Measurements from ENCODE around the gene RHBDF2. TPM values are rescaled to one million over a fixed set of nuclear protein-coding genes. Genes with fewer than 3 reads are reported as not detected.

Gene RHBDF2
- total RNA-seq, 6 experiments from 2014 or later, result 7.1 to 18.6 (median 11.0) TPM

DNA sequence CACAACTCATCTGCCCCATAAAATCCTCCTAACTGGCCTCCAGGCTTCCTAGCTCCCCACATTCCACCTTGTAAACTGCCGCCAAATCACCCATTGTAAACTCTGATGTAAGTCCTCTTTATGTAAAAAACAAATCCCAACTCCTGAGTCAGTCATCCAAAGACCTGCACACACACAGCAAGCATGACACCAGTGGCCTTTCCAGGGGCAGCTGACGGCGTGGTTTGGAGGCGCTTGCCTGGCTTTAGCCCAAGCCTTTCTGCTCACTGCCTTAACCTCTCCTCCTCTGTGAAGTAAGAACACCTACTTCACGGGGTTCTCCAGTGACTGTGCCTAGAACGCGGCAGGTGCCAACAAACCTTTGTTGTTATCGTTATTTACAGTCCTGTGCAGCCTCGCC is 62.3 kb downstream of the RHBDF2 start:
- no peaks in the 10 kb centered on the region for H3K9me3 ChIP-seq
- no peaks in the 10 kb centered on the region for H3K36me3 ChIP-seq
- 88% methylated on average over 8 of the region's 9 CpGs for WGBS (ENCODE audit: insufficient coverage, low coverage, low lambda C conversion rate, missing lambda C conversion rate)
- DNase-seq (no peak), ATAC-seq (no peak)
- H3K4me3 ChIP-seq, result no peak overlapping the region
- H3K4me1 ChIP-seq, result peaks cover 0 to 9% (median 0%) of the 10 kb centered on the region in 4 donors
- intact Hi-C loops (cut with DNase I), result no loop called here
- no peak for TF ChIP-seq POLR2A (IDR thresholded peaks at IDR 0.05)
- TF ChIP-seq, protein P1, sequence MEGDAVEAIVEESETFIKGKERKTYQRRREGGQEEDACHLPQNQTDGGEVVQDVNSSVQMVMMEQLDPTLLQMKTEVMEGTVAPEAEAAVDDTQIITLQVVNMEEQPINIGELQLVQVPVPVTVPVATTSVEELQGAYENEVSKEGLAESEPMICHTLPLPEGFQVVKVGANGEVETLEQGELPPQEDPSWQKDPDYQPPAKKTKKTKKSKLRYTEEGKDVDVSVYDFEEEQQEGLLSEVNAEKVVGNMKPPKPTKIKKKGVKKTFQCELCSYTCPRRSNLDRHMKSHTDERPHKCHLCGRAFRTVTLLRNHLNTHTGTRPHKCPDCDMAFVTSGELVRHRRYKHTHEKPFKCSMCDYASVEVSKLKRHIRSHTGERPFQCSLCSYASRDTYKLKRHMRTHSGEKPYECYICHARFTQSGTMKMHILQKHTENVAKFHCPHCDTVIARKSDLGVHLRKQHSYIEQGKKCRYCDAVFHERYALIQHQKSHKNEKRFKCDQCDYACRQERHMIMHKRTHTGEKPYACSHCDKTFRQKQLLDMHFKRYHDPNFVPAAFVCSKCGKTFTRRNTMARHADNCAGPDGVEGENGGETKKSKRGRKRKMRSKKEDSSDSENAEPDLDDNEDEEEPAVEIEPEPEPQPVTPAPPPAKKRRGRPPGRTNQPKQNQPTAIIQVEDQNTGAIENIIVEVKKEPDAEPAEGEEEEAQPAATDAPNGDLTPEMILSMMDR (IDR thresholded peaks at IDR 0.05), result no peak
- no peaks in the 10 kb centered on the region for H3K27me3 ChIP-seq
- H3K27ac ChIP-seq, result no peak overlapping the region

DNA sequence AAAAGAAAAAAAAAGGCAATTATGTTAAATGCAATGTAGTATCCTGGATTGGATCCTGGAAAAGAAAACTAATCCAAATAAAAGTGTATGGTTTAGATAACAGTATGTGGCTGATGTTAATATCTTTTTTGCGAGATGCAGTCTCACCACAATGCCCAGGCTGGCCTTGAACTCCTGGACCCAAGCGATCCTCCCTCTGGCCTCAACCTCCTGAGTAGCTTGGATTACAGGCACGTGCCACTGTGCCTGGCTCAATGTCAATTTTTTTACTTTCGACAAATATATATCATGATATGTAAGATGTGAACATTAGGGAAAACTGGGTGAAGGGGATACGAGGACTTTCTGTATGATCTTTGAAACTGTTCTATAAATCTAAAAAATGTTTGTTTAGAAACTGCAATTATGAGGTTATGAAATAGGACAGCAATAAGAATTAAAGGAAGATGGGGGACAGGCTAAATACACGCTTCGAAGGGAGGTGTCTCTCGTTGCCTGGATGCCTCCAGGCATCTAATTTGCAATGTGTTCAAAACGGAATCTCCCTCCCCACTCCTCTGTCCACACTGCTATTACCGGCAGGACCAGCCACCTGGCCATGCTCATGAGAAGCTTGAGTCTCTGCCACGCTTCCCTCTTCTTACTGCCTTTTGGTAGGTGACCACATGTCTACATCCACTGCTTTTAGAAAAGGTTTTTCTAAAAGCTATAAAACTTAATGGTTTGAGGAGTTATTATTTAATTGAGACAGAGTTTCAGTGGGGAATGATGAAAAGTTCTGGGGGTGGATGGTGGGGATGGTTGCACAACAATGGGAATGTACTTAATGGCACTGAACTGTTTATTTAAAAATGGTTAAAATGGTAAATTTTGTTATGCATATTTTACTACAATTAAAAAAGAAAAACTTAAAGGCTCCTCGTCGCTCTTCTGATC is 63.5 kb downstream of the RHBDF2 start:
- peaks cover 0 to 9% (median 0%) of the 10 kb centered on the region in 4 donors for H3K4me1 ChIP-seq
- DNase-seq (no peak), ATAC-seq (no peak)
- H3K27ac ChIP-seq, result no peak overlapping the region
- WGBS (ENCODE audit: insufficient coverage, low coverage, low lambda C conversion rate, missing lambda C conversion rate), result 81% methylated on average over 13 of the region's 13 CpGs
- no peak for TF ChIP-seq POLR2A (IDR thresholded peaks at IDR 0.05)
- TF ChIP-seq, protein P1 (IDR thresholded peaks at IDR 0.05), result no peak
- no peaks in the 10 kb centered on the region for H3K27me3 ChIP-seq
- H3K36me3 ChIP-seq, result no peaks in the 10 kb centered on the region
- intact Hi-C loops (cut with DNase I), result no loop called here
- H3K4me3 ChIP-seq, result no peak overlapping the region
- H3K9me3 ChIP-seq, result no peaks in the 10 kb centered on the region

DNA sequence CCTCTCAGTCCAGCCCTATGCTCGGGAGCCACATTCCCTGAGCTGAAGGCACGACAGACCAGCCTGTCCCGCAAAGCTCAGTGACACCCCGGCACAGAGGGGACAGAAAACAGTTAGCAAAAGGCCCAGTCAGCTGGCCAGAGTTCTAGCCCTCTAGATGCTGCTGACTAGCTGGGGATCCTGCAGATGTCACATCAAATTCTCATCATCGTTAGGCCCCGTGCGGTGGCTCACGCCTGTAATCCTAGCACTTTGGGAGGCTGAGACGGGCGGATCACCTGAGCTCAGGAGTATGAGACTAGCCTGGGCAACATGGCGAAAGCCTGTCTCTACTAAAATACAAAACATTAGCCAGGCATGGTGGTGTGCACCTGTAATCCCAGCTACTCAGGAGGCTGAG is 65.5 kb downstream of the RHBDF2 start:
- Histone ChIP-seq H3K9me3 (no peaks in the 10 kb centered on the region), H3K36me3 (no peaks in the 10 kb centered on the region), H3K4me1 (peaks cover 0 to 9% (median 0%) of the 10 kb centered on the region in 4 donors), H3K27me3 (no peaks in the 10 kb centered on the region), H3K4me3 (no peak overlapping the region), H3K27ac (no peak overlapping the region)
- DNase-seq (no peak), ATAC-seq (no peak)
- intact Hi-C loops (cut with DNase I), result no loop called here
- no peak for TF ChIP-seq POLR2A (IDR thresholded peaks at IDR 0.05)
- TF ChIP-seq, protein P1 (IDR thresholded peaks at IDR 0.05), result no peak
- WGBS (ENCODE audit: insufficient coverage, low coverage, low lambda C conversion rate, missing lambda C conversion rate), result 98% methylated on average over 7 of the region's 11 CpGs

DNA sequence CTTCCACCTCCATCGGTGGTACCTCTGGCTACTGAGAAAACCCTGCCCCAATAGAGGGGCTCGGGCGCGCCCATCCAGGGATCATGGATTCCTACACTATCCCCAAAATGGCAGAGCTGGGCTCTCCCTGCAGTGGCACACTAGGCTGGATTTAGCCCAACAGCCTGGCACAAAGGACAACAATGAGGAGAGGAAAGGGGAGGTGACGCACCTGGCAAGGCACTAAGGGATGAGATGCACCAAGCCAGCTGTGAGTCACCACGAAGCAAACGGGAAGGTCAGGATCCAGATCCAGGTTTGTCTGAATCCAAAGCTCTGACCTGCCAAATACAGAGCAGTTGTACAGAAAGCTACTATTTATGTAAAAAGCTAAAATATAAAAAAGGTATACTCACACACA is 66.4 kb downstream of the RHBDF2 start:
- TF ChIP-seq, protein P1 (IDR thresholded peaks at IDR 0.05), result no peak
- TF ChIP-seq POLR2A (IDR thresholded peaks at IDR 0.05), result no peak

More for the DNA sequence above, 66.4 kb downstream of the RHBDF2 start:
- peak in 1 of 4 donors; percentile 81 for ATAC-seq
- H3K36me3 ChIP-seq, result no peaks in the 10 kb centered on the region
- H3K9me3 ChIP-seq, result no peaks in the 10 kb centered on the region
- peaks cover 0 to 9% (median 0%) of the 10 kb centered on the region in 4 donors for H3K4me1 ChIP-seq
- no peak overlapping the region for H3K27ac ChIP-seq
- DNase-seq, result peak in 1 of 3 donors; percentile 38
- WGBS (ENCODE audit: insufficient coverage, low coverage, low lambda C conversion rate, missing lambda C conversion rate), result 80% methylated on average over 7 of the region's 7 CpGs
- H3K4me3 ChIP-seq, result no peak overlapping the region
- intact Hi-C loops (cut with DNase I), result no loop called here
- no peaks in the 10 kb centered on the region for H3K27me3 ChIP-seq
